HG03565 (cell line): ENCODE data around the gene VCL.
"Not testable (repeated sequence)": the region's sequence is repeated elsewhere in the genome, so short reads cannot be mapped to it uniquely, and the experiment has no call there.

Experiments used
- ATAC-seq: cut with Tn5 transposase; IDR thresholded peaks from one replicate; pipeline ENCODE4 v1.9.1; 2021; ENCODE audit warnings: mild to moderate bottlenecking, moderate library complexity; ENCODE audit not compliant: unreplicated experiment

VCL gene

DNA sequence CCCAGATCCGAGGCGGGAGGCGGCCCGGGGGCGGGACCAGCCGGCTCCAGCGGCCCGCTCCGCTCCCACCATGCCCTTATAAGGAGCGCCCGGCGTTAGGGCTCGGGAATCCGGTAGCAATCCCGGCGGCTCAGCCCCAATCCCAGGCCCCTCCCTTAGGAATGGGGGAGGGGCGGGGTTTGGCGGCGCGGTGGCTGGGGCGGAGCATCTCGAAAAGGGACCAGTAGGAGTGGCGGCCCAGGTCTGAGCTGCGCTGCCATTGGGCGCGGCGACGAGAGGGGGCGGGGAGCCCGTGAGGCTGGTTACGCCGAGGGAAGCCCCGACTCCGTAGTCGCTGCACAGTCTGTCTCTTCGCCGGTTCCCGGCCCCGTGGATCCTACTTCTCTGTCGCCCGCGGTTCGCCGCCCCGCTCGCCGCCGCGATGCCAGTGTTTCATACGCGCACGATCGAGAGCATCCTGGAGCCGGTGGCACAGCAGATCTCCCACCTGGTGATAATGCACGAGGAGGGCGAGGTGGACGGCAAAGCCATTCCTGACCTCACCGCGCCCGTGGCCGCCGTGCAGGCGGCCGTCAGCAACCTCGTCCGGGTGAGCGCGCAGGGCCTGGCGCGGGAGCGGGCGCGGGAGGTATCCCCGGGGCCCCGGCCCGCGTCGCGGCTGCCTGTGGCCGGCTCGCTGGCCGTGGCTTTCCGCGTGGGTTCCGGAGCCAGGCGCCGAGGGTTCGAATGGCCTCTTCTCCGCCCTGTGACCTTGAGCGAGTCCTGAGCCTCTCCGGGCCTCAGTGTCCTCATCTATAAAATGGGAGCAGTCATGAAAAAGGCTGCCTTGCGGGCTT lies at the start of gene VCL:
TSS of gene VCL (plus strand) at position 330 of the 836 bp plus-strand sequence. CDS start at position 422, 92 bp downstream.
- ATAC-seq: peak; percentile 95

DNA sequence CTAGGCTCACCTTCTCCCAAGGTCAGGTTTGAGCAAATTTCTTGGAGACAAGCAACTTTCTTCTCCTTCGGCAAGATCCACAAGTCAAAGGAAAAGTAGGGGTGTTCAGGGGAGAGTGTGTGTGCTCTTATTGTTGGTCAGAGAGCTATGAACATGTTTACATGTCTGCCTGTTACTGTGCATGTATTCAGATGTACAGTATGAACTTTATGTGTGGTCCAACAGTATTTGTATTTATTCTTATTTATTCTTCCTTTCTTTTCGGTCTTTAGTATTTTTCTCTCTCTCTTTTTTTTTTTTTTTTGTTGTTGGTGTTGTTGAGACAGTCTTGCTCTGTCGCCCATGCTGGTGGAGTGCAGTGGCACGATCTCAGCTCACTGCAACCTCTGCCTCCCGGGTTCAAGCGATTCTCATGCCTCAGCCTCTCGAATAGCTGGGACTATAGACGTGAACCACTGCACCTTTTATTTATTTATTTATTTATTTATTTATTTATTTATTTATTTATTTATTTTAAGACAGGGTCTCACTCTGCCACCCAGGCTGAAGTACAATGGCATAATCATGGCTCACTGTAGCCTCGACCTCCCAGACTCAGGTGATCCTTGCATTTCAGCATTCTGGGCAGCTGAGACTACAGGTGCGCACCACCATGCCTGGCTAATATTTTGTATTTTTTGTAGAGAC lies 48.8 kb upstream of the VCL start:
- no peak for ATAC-seq

DNA sequence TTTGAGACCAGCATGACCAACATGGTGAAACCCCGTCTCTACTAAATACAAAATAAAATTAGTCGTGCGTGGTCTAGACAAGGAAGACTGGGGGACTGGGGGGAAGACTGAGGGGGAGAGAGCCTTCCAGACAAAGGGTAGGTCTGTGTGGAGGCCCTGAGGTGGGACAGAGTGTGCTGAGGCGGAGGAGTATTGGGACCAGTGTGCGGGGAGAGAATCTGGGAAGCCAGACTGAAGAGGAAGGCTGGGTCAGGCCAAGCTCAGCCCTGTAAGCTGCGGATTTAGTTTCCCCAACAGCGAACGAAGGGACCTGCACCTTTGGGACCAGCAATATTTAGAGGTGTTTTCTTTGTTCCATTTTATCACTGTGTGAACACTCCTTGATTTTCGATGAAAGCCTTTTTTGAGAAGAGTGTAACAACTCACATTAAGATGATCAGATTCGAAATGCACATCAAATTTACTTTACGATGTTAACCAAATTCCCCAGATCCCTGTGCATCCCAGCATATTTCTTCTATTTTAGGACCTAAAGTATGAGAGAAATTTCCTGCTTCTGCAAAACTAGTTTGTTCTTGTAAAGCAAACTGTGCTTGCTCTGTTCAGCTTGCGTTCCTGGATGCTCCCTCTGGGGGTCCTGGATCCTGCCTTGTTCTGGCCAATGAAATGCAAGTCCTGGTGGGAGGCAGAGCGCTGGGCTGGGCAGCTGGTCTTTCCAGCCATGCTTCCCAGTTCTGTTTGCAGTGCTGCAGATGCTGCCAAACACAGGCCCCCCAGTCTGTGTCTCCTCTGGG lies 47.6 kb upstream of the VCL start:
- ATAC-seq: no peak

DNA sequence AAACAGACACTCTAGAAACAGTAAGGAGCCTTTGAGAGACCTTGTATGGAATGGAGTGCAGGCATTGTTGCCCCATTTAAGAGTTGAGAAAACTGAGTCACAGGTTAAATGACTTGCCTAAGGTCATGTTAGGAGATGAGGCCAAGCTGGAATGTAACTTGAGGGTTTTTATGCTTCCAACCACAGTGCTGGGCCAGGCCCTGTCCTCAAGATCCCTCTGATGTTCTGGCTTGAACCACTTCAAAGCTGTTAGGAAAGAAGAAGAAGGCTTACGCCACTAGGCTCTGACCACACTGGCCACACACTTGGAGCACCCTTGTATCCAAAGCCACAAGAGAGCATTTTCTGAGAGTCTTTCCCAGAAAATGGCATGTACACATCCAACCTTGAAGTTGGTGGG lies 44.3 kb upstream of the VCL start:
- no peak for ATAC-seq

DNA sequence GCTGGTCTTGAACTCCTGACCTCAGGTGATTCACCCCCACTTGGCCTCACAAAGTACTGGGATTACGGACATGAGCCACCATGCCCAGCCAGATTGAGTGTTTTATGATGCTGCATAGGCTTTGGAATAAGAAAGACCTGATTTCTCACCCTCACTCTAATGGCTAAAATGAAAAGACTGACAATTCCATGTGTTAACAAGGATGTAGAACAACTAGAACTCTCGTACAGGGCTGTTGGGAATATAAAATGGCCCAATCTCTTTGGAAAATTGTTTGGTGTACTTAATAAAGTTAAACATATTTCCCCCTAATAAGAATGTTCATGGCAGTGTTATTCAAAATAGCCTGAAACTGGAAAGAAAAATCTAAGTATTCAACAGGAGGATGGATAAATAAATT lies 43.2 kb upstream of the VCL start:
- no peak for ATAC-seq

DNA sequence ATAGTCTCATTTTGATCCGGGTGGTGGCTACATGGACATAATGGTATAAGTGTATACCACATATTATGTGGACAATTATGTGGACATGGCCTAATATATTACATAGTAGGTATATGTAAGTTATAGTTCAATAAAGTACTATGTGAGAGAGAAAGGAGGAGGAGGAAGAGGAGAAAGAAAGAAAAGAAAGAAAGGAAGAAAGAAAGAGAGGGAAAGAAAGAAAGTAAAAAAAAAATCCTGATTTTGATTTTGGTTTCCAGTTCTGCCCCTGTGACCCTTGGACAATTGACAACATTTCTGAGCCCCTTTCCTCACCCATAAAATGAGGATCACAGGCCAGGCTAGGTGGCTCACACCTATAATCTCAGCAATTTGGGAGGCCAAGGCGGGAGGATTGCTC lies 42.2 kb upstream of the VCL start:
- no peak for ATAC-seq

DNA sequence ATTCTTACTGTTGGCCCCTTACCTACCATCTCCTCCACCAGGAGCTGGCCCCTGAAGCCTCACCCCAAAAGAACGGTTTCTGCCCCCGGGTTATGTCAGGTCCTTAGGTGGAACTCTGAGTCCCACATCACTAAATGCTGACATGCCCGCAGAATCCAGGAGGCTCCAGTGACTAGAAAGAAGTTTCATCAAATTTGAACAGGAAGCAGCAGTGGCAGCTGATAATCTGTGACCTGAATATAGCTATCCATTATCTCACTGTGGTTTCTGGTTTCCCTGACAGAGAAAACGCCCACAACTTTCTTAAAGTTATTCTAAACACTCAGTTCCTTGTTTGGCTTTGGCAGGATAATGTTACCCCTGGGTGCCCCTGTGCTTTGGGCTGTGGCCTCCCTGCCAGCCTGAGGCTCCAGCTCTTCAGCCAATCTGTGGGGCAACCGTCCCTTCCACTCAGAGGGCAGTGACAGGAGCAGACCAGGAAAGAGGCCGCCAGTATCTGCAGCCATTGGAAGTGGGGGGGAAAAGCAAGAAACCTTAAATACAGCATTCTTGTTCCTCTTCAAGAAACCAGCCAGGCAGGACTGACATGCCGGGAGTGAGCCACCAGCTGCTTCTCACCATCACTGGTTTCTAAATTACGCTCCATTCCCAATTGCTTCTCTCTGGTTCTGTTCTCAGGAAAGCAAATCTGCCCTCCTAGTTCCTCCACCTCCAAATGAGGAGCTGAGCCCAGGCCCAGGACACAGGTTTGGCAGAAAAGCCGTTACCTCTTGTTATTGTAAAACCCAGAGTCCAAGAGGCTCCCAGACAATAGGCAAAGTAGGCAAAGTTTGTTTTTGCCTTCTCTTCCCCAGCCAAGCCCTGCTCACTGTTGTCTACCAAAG lies 41.2 kb upstream of the VCL start:
- peak; percentile 50 for ATAC-seq

DNA sequence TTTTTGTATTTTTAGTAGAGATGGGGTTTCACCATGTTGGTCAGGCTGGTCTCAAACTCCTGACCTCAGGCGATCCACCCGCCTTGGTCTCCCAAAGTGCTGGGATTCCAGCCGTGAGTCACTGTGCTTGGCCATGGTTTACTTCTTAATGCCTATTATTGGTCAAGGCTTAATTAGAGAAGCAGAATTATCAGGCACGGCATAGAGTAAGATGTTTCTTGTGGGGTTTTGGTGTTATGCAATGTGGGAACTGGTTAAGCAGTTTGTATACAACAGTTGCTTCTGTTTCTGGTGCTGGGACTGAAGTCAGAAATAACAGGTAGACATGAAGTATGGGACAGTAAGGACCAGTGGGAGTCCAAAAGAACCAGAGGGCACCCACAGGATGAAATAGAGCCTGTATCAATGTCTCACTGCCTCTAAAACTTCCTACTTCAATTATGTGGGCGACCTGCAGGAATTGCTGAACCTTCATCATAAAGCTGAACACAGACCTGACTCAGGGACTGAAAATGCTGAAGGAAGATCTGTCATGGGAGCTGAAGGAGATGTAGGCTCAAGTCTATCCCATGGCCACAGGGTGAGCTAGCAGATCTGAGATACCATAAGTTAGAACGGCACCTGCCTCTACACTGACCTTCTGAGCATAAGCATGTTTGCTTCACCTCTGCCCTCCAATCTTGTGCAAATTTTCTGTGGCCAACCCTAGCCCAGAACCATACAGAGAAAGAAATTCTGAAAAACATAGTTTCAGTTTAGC lies 38.3 kb upstream of the VCL start:
- ATAC-seq: no peak

DNA sequence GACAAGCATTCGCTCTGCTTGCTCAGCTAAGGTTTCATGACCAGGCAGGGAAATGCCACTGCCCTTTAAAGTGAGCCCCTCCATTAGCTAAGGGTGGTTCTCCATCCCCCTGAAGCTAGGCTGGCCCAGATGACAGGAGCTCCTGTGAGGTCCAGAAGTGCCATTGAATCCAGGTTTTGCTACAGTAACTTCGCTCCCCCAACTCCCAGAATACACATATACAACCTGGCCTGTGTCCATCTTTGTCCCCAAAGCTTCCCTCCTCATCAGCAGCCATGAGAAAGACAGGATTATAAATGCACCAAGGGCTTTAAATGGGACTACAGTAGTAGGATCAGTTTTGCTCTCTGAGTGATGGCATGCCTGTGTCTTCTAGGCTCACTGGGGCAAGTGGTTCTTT lies 35.5 kb upstream of the VCL start:
- no peak for ATAC-seq

DNA sequence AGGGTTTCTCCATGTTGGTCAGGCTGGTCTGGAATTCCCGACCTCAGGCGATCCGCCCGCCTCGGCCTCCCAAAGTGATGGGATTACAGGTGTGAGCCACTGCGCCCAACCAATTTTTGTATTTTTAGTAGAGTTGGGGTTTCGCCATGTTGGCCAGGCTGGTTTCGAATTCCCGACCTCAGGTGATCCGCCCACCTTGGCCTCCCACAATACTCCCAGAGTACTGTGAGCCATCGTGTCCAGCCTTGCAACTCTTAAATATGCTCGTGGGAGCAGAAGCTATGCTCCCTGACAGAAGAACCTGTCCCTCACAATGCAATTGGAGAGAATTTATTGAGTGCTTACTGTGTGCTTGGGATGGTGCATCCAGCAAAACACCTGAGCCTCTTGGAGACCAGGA lies 34.4 kb upstream of the VCL start:
- not testable (repeated sequence) for ATAC-seq

DNA sequence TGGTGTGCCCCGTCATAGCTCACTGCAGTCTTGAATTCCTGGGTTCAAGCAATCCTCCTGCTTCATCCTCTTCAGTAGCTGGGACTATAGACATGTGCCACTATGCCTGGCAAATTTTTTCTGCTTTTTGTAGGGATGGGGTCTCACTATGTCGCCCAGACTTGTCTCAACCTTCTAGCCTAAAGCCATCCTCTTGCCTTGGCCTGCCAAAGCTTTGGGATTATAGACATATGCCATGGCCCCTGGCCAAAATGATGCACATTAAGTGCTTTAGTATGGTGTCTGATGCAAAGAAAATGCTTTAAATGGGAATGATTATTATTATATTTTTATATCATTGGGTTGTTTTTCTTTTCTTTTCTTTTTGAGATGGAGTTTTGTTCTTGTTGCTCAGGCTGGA lies 33.2 kb upstream of the VCL start:
- no peak for ATAC-seq

DNA sequence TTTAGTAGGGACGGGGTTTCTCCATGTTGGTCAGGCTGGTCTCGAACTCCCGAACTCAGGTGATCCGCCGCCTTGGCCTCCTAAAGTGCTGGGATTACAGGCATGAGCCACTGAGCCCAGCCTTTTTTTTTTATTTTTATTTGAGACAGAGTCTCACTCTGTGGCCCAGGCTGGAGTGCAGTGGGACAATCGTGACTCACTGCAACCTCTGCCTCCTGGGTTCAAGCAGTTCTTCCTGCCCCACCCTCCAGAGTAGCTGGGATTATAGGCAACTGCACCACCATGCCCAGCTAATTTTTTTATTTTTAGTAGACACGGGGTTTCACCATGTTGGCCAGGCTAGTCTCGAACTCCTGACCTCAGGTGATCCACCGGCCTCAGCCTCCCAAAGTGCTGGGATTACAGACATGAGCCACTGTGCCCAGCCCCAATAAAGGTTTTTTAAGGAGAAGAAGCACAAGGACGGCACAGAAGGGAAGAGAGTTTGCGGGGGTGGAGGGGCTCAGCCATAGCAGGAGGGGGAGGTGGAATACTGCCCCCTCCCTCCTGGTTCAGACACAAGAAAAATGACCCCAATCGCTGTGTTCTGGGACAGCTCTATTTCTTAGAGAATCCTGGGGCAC lies 32.5 kb upstream of the VCL start:
- not testable (repeated sequence) for ATAC-seq

DNA sequence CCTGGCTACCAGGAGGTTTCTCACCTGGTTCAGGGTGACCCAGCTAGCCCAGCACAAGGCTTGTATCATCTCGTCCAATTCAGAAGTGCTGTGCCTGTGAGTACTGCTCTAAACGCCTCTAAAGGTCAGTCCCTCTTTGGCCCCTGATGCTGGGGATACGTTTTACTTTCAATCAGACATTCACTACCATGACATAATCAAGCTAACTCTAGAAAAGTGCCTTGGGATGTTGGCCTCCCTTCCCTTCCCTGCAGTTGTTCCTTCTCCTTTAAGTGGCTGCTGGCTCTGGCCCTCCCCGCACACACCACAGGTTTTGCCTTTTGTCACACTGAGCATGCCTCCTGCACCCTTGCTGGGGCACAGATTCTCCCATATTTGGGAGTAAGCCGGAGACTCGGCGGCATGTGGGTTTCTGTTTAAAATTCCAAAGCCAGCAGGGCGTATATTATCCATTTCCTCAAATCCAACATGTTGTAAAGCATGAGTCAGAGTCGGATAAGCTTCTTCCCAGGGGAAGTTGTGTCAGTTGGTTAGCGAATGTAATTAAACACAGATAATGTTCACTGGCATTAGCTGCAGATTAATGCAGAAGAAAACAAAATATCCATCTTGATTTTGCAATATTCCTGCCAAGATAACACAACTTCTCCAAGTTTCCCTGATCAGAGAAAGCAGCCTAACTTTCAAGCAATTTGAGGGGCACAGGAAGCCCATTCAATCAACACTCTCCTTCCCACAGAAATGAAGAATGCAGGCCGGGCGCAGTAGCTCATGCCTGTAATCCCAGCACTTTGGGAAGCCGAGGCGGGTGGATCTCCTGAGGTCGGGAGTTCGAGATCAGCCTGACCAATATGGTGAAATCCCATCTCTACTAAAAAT lies 31.8 kb upstream of the VCL start:
- ATAC-seq: no peak

DNA sequence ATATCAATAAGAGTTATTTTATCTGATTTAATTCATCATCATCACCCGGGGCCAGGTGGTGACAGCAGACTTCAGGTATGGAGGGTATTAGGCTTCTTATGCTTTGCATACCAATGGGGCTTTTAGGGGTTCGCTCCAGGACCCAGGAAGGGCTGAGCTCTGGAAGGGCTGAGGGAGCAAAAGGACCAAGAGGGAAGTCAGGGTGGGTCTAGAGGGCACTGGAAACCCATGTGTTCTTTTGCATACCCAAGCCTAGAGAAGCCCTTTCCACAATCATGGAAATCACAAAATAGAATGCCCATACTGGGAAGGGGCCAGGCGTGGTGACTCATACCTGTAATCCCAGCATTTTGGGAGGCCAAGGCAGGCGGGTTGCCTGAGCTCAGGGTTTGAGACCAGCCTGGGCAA lies 30.9 kb upstream of the VCL start:
- ATAC-seq: no peak

DNA sequence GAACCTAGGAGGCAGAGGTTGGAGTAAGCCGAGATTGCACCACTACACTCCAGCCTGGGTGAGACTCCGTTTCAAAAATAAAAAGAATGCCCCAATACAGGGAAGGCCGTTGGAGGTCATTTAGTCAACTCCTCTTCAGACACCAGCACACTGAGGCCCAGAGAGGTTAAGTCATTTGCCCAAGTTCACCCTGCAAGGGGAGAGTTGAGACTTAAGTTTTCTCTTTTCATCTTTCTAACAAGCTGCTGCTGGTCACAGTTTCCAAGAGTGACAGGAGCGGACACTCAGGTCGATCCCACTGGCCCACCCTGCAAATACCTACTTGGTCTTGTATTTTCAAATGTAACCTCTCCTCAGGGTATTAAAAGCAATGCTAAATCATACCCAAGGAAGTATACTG lies 30.4 kb upstream of the VCL start:
- ATAC-seq: no peak

DNA sequence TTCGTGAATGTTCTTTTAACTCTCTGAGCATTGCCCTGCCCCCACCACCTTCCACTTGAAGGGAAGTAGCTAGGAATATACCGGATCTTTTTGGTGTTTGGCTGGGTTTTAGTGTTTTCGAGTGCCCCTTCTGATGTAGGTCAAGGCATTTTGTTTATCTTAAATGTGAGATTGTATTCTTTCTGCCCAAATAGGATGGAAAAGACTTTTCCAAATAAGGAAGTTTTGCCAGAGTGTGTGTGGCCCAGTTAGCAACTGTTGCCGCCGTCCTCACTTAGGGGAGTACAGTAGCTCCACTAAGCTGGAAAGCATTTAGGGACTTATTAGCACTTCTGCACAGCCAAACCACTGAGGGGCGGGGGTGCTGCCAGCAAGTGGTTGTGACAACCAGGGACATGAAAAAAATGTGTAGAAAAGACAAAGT lies 29.8 kb upstream of the VCL start:
- ATAC-seq: no peak

DNA sequence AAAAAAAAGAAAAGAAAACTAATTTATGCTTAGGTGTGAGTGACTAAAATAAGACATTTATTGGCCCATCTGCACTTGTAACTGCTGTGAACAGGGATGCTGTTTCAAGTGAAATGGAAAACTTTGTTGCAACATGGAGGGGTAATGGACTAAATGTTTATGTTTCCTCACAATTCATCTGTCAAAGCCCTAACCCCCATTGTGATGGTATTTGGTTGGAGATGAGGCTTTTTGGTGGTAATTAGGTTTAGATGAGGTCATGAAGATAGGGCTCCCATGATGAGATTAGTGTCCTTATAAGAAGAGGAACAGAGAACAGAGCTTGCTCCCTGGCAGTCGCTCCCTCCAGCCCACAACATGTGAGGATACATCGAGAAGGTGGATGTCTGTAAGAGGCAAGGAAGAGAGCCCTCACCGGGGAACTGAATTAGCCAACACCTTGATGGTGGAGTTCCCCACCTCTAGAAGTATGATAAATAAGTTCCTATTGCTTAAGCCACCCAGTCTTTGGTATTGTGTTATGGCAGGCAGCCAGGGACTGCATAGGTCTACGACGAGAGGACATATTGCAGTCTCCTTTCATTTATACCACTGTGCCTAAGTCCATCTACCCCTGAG lies 28.6 kb upstream of the VCL start:
- no peak for ATAC-seq

DNA sequence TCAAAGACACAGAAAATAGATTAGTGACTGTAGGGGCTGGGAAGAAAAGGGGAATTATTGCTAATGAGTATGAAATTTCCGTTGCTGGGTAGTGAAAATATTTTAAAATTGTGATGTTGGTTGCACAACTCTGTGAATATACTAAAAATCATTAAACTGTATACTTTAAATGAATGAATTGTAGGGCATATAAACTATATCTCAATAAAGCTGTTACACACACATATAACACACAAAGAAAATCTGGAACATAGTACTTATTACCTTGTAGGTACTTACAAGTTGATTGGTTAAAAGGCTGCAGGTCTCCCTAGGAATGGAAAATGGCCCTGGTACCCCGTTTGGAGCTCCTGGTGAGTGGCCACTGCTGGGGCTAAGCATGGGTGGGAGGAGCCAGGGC lies 27.1 kb upstream of the VCL start:
- ATAC-seq: no peak
